T-helper 22 cell (primary cell): ENCODE results near the gene PURA.

Source experiments
- DNase-seq: peaks from one replicate; pipeline ENCODE4 v3.0.0-alpha.2; 2020; ENCODE audit warnings: low read depth

The PURA gene

DNA sequence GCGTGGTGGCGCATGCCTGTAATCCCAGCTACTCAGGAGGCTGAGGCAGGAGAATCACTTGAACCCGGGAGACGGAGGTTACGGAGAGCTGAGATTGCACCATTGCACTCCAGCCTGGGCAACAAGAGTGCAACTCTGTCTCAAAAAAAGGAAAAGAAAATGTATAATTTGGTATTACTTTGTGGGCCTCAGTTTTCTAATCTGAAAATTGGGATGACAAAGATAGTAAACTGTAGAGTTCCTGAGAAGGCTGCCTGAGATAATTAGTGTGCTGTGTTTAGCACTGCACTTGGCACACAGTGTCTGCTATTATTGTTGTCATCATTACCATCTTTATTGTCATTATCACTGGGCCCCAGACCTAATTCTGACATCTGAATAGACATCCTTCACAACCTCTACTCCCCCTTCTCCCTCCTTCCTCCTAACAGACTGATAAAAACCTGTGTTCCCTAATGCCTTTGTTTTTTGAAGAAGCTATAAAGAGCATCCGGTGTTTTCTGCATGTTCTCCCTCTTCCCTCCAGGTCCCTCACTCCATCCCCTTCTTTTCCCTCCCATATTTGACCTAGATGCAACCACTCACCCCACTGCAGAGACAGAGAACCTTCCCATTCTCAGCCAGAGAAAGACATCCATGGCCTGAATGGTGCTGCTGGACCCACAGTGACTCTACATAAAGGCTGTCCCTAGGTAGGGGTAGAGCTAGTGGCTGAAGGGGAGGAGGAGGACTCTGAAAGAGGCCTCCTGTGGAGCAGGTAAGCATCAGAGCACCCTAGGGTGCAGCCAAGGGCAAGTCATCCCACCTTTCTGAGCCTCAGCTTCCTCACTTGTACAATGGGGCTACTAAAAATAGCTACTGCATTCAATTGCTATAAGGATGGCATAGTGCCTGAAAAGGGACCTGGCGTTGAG lies 45.4 kb downstream of the PURA start:
- DNase-seq = no peak

DNA sequence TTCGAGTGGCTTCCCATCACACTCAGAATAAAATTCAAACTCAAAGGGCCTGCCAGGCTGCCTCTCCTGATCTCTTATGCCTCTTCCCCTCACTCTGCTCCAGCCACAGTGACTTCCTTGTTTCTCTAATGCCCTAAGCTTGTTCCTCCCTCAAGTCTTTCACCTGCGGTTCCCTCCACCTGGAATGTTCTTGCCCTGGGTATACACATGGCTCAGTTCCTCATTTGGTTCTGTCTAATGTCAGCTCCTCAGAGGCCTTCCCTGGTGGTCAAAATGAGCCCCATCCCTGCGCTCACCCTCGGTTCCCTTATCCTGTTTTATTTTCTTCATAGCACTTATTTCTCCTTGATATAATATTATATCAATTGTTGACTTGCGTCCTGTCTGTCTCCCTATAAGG lies 48.4 kb downstream of the PURA start:
- no peak for DNase-seq

DNA sequence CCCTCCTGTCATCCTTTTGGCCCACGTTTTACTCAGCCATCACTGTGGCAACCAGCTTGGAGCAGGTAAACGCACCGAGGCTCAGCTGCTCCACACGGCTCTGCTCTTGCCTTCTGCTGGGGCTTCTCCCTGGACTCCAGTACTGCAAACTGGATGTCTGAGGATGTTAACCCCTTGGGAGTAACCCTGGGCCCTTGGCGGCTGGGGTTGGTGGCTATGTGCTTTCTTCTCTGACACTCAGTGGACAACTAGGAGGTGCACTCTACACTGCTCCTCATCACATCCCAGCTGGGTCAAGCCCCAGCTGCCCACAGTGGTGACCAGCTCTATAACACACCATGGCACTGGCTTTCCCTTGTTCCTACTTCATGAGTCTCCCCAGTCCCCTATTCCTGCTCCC lies 48.9 kb downstream of the PURA start:
- DNase-seq = no peak

DNA sequence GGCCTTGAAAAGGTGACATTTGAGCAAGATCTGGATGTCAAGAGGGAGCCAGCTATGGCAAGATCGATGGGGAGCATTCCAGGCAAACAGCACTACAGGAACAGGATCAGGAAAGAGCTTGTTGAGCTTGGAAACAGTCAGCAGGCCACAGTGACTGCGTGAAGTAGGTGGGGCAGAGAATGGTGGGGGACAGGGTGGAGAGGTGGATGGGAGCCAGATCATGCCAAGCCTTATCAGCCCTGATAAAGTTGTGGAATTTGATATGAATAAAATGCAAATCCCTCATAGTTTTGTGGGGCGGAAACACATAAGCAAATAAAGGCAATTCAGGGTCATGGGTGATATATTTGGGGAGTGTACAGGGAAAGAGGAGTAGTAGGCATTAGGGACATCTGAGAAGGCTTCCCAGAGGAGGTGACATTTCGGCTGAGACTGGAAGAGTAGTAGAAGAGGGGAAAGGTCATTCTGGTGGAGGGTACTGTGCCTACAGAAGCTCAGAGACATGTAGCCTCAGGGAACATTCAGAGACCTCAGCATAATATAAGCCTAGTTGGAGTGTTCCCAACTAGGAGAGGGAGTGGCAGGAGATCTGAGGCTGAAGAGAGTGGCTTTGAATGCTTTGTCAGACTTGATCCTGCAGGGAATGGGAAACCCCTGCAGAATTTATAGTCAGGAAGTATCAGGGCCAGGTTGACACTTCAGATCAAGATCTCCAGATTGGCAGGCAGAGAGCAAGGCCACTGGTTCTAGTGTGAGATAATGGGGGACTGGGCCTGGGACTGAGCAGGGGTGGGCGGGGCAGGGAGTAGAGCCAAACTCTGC lies 51.4 kb downstream of the PURA start:
- DNase-seq = no peak

DNA sequence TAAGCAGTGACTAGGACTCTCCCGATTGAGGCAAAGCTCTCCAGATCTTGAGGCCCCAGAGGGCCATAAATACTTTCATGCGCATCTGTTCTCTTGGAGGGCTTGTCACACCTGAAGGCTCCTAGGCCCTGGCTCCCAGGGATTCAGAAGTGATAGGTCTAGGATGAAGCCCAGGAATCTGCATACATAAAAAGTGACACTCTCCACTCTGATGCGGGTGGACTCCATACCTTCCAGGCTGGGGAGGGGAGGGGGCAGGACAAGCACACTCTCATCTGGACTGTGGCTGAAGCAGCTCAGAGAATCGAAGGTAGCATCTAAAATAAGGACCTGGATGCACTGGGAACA lies 52.0 kb downstream of the PURA start:
- no peak for DNase-seq

DNA sequence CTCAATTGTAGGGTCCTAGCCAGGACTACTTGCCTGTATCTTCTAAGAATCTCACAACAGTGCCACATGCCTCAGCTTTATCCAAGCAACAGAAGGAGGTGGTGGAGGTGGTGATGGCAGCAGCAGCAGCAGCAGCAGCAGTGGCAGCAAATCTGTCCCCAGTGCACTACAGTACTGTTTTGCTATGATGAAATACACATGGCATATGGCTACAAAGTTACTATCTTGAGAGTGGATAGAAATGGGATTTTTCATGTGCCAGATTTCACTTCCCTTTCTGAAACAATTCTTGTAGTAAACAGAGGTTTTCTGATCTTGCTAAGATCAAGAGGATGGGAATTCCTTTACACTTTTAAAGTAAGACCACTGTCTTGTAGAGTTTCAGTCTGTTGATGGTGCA lies 53.0 kb downstream of the PURA start:
- DNase-seq = no peak

DNA sequence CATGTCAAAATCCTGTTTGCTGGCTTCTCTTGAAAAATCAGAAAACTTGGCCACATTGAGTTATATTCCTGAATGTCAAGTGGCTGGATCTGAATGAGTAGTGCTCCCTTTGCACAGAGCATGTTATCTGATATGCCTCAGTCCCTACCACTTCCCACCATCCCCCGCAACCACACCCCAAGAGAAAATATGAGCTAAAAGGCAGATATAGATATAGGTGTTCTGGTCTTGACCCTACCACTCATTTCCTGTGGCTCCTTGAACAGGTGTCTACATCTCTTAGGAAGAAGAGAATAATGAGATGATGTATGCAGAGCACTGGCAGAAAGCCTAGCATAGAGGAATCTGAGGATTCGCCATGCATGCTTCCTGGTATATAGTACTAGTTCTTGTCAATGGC lies 54.5 kb downstream of the PURA start:
- no peak for DNase-seq

DNA sequence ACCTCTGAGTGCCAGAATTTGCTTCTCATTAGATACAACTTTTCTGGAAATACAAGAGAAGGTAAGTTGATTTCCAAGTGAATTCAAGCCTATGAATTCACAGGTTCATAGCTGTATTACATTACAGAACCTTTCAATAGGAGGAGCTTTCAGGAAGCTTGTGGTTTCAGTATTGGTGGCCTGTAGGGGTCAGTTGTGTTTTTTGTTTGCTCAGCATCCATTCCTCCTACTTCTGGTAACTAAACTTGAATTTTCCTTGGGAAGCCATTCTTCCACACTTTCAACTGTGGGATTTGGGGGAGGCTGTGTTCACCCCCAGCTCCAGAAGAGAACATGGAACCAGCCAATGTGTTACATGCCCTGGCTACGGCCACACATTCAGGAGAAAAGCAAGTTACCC lies 55.5 kb downstream of the PURA start:
- DNase-seq = no peak

DNA sequence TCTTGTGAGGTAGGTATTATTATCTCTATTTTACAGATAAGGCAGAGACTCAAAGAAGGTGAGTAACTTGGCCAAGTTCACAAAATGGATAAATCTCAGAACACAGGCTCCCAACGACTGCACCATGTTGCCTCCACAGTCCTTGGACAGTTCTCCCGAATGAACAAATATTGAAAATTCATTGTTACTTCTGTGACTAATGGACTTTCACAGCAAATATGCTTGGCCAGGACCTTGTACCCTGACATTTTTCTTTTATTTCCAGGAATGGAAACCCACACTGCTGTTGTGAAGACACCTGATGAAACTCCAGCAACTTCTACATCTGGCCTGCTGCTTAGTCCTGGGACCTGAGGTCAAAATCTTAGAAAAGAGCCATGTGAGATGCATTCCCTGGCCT lies 58.6 kb downstream of the PURA start:
- no peak for DNase-seq

DNA sequence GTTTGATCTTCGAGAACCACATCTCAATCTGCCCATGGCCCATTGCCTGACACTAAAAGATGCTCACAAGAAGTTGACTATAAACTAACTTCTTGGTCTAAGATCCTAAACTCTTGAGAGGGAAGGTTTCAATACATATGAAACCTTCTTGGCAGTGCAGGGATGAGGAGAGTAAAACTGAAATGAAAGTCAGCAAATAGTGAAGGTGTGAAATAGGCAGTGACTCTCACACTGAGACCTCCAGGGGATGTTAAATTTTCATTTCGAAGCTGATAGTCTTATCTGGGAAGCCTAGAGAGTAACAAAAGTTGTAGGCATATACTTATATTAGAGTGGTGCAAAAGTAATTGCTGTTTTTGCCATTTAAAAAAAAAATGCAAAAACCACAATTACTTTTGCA lies 60.1 kb downstream of the PURA start:
- DNase-seq = no peak

DNA sequence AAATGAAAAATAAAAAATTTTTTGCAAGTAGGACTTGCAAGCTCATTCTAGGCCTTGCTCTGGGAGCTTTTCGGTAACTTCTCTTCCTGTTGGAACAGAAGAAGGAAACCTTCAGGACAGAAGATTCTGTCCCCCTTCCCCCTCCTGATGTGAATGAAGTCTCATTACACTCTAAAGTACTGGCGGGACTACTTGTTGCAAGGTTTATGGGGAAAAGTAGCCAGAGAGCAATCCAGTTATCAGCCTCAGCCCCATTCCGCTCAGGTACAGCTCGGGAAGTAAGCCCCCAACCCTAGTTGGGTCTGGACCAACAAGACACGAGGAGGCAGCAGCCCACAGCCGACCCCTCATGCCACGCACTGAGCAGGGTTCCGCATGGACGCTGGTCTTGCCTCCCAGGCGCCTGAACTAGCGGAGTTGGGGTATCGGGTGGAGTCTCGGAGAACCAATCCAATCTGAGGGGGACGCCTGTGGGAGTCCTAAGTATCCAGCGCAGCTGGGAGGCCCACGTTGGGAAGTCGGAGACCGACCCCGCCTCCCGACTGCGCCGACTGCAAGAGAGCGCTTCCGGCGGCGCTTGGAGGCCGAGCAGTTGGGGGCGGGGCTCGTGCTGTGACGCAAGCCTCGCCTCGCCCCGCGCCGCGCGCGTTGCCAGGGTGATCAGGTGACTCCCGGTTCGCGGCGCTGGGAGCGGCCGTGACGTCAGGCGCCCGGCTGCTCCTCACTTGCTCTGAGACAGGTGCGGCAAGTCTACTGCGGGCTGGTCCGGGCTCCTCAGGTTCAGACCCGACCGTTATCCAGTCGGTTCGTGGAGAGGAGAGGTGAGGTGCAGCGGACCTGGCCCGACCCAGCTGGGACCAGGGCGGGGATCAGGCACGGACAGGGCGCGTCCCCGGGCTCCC lies 60.8 kb downstream of the PURA start, which contains the start of gene CYSTM1:
Gene CYSTM1 (plus strand): TSS at position 724 of the 902 bp plus-strand sequence. CDS start 19,278 bp downstream, outside the sequence.
- DNase-seq = peak; percentile 93
